Amygdala (tissue), 56 donors: ENCODE results near the gene SPI1.

Experiments used
- DNase-seq, 56 donors: peaks; one replicate each; lab custom pipeline; 2025; lab: John Stamatoyannopoulos, UW

SPI1 gene

DNA sequence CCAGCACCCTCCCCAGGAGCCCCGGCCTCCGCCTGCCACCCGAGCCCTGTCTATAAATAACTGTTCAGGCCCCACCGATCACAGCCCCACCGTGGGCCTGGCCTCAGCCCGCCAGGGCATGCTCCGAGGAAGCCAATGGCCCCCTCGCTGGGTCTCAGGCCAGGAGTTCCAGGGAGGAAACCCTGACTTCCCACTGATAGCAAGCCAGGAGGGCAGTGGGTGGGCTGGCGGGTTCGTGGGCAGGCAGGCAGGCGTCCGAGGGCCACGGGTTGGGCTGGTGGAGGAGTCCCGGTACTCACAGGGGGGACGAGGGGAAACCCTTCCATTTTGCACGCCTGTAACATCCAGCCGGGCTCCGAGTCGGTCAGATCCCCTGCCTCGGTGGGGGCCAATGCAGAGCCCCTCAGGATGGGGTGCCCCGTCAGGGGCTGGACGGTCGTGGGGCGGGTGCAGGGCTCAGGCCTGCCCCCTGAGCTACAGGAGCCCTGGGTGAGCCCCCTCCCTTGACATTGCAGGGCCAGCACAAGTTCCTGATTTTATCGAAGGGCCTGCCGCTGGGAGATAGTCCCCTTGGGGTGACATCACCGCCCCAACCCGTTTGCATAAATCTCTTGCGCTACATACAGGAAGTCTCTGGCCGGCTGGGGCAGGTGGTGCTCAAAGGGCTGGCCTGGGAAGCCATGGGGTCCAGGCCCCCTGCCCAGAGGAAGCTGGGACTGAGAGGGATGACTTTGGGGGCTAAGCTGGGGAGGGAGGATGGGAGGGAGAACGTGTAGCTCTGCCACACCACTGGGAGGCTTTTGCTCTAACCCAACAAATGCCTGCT, at the start of gene SPI1:
SPI1 (minus strand) TSS at position 538 of the 826 bp plus-strand sequence; CDS start at position 344, 194 bp downstream.
- DNase-seq: peak in 14 of 56 donors; percentile 17 to 61 (median 33)

DNA sequence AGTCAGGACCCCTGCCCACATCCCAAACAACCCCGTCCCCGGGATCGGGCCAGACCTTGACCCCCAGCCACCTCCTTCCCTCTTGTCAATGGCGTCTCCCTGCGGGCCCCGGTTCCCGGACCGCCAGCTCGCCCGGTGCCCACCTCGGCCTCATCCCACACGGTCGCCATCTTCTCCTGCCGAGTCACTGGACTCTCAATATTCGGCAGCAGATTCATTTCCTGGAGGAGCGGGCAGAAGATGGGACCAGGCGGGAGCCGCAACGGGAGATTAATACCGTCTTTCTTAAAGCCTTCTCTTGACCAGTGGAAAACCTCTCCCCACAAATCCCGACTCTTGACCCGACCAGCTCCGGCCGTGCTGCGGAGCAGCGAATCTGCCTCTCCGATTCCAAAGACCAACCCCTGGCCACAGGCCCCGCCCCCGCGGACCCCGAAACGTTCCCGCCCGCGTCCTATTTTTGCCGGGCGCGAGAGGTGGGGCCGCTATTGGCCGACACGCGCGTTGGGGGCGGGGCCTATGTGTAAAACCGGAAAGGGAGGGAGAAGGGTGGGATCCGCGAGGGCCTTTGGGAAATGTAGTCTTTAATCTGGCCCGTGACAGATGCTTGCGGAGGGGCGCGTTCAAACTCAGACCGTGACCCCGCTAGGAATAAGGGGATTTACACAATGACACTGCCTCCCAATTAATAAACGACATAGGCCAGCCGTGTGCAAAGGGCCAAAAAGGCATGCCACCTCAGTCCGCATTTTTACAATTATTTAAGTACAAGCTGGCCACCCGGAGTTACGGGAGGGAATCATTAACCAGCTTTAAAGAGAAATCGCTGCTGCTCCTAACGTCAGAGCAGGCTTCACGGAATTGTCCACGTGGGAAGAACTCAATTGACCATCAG, 48.0 kb upstream of the SPI1 start, which contains the start of gene PSMC3:
PSMC3 (minus strand) TSS at position 378 of the 895 bp plus-strand sequence; CDS start at position 218, 160 bp downstream.
- DNase-seq: peak; percentile 83 to 98 (median 95)

DNA sequence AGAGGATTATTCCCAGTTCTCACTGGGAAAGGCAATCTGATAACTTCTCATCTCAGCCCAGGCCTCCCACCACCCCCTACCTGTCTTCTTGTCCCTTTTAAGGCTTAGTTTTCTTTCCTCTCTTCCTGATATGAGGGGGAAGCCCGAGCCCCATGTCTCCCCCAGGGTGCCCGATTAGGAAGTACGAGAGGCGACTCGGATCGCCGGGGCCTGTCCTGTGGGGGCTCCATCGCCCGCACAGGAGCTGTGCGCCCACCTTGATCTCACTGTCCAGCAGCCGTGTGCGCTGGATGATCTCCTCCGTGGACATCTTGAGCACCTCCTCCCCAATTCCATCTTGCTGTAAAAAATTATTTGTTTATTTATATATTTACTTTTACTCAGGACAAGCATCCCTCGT, 47.3 kb upstream of the SPI1 start:
- DNase-seq: no peak

DNA sequence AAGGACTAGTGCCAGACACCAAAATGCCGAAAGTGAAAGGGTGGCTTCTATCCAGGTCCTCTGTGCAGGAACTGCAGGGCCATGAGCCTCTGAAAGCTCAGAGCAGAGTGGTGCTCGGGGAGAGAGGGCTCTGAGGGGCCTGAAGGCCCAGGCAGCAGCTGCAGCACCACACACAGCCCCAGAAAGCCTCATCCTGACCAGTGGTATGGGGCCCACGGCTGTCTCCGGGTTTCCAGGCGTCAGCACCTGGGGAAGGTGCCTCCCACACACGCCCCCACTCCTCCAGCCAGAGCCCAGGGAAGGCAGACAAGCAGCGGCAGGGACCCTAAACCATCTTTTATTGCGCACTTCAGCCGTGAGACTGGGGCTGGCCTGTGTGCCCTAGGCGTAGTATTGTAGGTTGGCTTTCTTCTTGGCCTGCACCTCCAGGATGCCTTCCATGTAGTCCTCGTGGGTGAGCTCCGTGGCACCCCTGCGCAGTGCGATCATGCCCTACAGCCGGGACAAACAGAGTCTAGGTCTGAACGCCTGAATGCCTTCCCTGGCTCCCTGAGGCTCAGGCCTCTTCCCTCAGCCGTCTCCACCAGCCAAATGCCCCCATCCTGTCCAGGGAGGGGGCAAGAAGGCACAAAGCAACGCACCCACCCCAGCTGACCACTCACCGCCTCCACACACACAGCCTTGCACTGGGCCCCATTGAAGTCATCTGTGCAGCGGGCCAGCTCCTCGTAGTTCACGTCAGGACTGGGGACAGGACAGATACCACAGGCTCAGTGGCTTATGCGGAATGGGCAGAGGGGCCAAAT, 40.3 kb upstream of the SPI1 start:
- no peak for DNase-seq

DNA sequence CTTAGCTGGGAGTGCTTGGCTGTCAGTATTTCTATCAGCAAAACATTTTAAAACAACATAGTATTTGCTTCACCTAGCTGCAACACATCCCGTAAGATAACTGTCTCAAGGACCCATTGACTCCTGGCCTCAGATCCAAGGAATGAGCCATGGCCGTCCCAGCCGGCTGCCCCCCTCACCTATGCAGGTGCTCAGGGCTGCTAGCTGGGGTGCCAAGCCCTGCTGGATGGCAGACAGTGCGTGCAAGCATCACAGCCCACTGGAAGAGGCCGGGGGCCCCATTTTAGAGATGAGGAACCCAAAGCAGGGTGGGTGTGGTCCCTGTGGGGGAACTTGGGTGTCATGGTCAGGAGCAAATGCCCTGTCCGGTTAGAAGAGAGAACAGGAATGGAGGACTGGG, 39.4 kb upstream of the SPI1 start:
- no peak for DNase-seq

DNA sequence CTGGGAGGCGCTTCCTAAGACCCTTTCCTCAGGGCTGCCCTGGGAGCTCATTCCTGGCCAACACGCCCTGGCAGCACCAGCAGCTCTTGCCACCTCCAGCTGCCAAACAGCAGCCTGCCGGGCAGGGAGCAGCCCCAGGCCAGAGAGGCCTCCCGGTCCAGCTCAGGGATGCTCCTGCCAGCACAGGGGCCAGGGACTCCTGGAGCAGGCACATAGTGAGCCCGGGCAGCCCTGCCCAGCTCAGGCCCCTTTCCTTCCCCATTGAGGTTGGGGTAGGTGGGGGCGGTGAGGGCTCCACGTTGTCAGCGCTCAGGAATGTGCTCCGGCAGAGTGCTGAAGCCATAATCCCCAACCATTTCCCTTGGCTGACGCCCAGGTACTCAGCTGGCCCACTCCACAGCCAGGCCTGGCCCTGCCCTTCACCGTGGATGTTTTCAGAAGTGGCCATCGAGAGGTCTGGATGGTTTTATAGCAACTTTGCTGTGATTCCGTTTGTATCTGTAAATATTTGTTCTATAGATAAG, 37.7 kb upstream of the SPI1 start:
- peak in 2 of 56 donors; percentile 21 to 26 for DNase-seq

DNA sequence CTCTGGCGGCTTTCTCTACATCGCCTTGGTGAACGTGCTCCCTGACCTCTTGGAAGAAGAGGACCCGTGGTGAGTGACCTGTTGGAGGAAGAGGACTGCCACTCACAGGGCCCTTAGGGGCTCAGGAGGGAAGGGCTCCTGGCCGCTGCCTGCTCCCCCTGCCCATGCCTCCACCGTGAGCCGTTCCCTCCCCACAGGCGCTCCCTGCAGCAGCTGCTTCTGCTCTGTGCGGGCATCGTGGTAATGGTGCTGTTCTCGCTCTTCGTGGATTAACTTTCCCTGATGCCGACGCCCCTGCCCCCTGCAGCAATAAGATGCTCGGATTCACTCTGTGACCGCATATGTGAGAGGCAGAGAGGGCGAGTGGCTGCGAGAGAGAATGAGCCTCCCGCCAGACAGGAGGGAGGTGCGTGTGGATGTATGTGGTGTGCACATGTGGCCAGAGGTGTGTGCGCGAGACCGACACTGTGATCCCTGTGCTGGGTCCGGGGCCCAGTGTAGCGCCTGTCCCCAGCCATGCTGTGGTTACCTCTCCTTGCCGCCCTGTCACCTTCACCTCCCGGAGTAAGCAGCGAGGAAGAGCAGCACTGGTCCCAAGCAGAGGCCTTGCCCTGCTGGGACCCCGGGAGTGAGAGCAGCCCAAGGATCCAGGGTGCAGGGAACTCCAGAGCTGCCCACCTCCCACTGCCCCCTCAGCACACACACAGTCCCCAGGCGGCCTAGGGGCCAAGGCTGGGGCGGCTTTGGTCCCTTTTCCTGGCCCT, 36.9 kb upstream of the SPI1 start:
- no peak for DNase-seq

DNA sequence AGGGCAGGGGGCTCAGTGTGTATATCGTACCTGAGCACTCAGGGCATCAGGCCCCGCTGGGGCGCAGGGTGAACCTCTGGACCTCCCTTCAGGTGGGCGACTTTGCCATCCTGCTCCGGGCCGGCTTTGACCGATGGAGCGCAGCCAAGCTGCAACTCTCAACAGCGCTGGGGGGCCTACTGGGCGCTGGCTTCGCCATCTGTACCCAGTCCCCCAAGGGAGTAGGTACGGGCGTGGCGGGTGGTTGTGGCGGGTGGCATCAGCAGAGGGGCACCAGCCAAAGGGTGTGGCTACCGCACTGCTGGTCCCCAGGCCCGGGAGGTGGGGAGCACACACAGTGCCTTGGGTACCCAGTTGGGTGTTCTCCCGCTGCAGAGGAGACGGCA, 36.3 kb upstream of the SPI1 start:
- no peak for DNase-seq

DNA sequence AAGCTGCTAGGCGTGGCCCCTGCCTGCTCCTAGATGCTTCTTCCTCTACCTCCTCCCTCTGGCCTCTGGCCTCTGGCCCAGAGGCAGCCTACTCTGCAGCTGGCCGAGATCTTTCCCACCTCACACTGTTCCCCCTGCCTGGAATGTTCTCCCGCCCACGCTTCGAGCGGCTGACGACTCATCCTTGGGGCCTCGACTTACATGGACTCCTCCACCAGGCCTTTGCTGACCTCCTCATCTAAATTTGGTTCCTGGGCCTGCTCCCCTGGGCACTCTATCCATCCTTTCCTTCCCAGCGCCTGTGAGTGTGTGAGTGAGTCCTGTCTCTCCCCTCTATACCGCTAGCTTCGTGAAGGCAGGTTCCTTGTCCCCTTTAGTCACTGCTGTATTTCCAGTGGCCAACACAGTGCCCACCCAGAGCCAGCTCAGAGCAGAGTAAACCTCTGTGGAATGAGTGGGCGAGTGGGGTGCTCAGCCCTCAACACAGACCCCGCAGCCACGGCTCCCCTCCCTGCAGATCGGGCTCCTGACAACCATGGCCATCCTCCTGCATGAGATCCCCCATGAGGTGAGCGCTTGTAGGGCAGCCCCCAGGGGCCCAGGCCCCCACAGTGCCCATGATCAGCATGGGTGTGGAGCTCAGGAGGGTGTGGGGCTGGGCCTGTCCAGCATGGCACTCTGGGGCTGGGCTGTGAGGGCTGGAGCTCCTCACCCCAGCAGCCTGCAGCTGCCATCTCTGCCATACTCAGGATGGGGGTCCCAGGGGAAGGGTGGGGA, 35.7 kb upstream of the SPI1 start:
- peak in 1 of 56 donors; percentile 29 for DNase-seq

DNA sequence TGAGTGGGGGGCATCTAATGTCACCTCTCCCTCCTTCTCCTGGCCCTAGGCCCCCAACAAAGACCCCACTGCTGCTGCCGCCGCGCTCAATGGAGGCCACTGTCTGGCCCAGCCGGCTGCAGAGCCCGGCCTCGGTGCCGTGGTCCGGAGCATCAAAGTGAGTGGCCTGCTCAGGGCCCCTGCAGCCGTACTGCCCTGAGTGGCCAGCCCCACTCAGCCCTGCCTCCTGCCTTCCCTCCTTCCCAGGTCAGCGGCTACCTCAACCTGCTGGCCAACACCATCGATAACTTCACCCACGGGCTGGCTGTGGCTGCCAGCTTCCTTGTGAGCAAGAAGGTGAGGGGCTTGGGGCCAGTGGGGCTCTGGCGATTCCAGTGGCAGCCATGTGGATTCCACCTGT, 35.0 kb upstream of the SPI1 start:
- no peak for DNase-seq

DNA sequence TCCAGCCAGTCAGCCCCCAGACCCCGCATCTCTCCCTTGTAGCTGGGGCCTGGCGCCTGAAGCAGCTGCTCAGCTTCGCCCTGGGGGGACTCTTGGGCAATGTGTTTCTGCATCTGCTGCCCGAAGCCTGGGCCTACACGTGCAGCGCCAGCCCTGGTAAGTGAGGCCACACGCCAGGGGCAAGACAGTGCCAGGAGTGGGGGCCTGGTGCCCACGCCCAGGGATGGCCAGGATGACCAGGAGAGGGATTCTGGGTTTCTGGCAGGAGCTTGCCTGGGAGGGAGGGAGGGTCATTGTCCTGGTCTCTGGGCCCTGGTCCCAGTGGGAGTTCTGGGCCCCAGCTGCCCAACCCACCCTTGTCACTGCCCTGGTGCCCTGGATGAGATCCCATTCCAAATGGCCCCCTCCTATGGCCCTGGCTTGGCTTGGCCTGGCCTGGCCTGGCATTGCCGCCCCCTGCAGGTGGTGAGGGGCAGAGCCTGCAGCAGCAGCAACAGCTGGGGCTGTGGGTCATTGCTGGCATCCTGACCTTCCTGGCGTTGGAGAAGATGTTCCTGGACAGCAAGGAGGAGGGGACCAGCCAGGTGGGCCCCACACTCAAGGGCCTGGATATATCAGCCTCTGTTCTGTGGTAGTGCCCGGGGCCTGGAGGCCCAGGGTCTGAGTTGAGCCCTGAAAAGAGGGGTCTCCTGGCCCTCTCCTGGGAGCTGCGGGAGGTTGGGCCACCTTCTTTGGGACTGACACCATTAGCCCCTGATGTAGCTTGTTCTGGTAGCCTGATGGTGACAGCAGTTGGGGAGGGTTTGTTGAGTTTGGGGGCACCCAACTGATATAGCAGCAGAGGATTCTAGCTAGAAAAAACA, 33.8 kb upstream of the SPI1 start:
- peak in 20 of 56 donors; percentile 23 to 67 (median 50) for DNase-seq

DNA sequence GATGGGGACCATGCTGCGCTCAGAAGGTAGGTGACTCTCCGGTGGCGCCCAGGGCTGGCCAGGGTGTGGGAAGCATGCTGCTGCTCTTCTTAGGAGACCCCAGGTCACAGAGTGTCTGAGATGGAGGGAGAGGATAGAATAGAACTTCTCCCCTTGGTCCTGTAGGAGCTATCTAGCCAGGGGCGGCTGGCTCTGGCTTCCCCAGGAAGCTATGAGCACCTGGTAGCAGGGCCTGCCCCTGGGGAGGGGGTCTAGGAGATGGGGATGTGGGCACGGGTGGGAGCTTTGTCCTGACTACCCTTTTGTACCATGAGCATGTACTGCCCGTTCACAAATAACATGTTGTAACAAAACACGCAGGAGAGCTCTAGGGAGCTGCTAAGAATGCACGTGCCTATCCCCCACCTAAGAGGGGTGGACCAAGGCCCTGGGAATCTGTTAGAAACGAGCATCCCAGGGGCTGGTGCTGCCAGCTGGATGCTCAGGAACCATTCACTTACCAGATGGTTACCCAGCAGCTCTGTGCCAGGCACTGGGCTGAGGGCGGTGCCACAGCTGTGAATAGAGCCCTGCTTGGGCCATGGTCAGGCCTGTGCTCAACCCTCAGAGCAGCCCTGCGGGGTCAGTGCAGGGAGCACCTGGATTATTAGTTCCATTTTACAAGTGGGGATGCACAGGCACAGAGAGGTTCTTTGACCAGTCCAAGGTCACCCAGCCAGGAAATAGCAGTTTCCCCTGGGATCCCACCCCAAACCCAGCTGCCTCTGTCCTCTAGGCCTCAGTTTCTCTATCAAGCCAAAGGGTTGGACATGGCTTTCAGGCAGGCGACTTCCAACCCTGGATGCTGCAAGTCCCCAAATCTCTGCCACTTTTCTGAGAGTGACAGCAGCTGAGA, 32.3 kb upstream of the SPI1 start:
- DNase-seq: no peak

DNA sequence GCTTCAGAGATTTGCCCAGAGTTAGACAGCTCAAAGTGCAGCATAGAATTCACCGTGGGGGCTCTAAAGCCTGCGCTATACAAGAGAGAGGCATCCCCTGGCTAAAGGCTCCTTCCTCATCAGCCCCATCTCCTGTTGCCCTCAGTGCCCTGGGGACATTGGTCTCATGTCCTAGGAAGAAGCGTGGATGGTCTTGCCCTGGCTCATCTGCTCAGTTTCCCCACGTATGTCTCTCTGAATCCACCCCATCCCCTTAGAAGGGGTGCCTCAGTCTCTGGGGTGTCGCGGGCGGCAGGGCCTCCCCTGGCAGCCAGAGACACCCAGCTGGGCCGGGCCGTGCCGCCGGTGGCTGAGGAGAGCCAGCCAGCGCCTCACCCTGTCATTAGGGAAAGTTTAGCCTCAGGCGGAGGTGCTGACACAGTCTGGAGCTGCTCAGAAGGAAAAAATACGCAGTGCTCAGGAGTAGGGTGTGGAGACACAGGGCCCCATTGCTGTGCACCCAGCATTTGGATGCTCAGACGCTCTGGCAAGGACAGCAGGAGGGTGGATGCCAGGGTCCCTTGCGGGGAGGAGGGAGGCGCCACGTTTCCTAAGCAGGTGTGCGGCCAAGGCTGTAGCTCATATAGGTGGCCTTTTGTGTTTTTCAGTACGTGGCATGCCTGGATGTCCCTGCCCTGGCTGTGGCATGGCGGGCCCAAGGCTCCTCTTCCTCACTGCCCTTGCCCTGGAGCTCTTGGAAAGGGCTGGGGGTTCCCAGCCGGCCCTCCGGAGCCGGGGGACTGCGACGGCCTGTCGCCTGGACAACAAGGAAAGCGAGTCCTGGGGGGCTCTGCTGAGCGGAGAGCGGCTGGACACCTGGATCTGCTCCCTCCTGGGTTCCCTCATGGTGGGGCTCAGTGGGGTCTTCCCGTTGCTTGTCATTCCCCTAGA, 31.4 kb upstream of the SPI1 start:
- no peak for DNase-seq

DNA sequence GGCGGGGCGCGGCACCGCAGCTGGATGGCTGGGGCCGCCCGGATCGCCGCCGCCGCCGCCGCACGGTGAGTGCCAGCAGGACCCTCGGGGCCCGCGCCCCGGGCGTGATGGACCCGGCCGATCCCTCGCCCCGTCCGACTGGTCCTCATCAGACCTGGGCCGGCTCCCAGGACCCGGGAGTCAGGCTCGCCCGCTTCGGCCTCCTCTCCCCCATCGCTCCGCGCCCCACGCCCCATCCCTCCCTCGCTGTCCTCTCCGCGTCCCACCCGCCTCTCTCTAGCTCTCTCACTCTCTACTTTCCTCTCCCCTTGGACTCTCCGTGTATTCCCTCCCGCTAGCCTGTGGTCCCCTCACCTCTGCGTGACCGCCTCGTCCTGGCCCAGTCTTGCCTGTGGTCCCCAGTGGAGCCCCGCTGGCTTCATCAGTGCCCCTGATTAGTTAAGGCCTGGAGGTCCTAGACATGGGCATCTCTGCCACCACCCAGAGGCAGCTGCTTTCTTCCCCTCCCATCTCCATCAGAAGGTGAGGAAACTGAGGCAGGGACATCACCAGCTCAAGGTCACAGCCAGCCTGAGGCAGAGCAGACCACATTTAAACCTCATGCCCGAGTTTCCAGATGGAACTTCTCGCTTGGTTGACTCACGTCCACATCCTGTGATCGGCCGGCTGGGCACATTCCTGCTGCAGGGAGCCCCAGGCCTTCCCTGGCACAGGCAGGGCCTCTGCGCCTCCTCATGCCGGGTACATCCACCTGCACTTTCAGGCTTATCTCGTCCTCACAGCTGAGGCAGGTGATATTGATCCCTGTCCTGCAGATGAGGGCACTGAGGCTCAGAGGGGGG, 30.5 kb upstream of the SPI1 start:
- DNase-seq: peak in 10 of 56 donors; percentile 25 to 82 (median 63)
